Stimulated activated CD8-positive, alpha-beta memory T cell treated with anti-CD3 and anti-CD28 coated beads, Interleukin-4, amount 100 ng/mL, for 1 hour (primary cell): ENCODE results near the gene ASCL3.
"Not testable (repeated sequence)": the region's sequence is repeated elsewhere in the genome, so short reads cannot be mapped to it uniquely, and the experiment has no call there.

Experiments used
- DNase-seq, 2 donors: peaks; one replicate each; pipeline ENCODE4 v3.0.0-alpha.2; 2020; ENCODE audit warnings: low read depth in 2 of 2, low spot score in 1 of 2

ASCL3 gene

GRCh38 chr11:8942518-8943066, at the start of gene ASCL3:
Gene ASCL3 (minus strand): TSS chr11:8943016. CDS start chr11:8938161, 4,855 bp downstream.
- no peak for DNase-seq

DNA sequence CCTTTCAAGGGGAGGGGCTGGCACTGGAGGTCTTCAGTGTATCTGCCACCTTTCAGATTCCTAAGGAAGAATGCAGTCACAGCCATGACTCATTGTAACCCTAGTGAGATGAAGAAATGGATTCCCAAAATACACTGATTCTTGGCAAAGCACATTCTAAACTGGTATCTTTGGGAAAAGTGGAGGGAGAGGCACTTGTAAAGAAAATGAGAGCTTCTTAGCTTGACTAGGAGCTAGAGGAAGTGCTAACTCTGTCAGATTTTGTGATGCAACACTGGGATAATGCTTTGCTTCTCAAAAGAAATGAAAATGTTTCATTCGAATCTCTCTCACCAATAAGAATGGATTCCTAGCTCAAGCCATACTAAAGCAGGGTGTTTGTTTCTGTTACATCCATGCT, 46.6 kb upstream of the ASCL3 start:
- DNase-seq = no peak

- no peak for DNase-seq
Observed at GRCh38 chr11:8988329-8989234, 45.8 kb upstream of the ASCL3 start.

DNA sequence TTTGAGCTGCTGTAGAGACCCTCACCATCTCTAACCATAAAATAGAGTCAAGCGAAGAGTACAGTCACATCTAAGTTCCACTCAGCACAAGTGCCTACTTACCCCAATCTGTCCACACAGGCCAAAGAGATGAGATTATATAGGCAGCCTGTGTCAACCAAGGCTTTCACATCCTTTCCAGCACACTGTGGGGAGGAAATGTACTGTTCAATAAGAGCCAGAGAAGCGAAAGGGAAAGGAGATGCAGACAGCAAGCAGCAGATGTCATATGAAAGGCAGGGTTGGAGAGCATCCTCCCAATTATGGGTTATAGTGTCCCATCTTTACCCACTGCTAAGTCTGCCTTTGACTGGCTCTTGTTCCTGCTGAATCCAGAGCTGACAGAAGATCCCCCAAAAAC, 44.6 kb upstream of the ASCL3 start:
- no peak for DNase-seq

DNA sequence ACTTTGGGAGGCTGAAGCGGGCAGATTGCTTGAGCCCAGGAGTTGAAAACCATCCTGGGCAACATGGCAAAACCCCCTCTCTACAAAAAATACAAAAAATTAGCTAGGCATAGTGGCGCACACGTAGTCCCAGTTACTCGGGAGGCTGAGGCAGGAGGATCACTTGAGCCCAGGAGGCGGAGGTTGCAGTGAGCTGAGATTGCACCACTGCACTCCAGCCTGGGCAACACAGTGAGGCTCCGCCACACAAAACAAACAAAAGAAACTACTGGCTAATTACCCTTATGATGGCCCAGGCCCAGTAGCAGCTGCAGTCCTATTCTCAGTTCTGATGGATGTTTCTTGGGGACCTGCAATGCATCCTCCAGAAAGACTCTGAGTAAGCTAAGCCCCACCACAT, 44.0 kb upstream of the ASCL3 start:
- not testable (repeated sequence) for DNase-seq

- no peak for DNase-seq
Observed at GRCh38 chr11:8985462-8985861, 42.6 kb upstream of the ASCL3 start.

DNA sequence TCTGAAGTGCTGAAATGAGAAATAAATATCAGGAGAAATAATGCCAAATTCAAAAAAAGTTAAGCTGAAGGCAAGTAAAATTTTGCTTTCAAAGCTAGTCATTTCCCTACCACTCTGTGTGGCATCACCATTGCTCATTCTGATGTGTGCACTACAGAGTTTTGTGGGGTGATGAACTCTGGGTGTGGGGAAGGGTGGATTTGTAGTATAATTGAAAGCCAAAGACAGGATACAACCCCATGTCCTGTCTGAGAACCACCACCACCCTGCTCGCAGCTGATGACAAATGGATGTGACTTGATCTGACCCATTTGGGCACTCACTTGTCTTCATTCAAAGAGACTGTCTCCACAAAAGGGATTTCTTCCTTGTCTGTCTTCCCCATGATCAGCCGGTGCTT, 40.7 kb upstream of the ASCL3 start:
- no peak for DNase-seq

DNA sequence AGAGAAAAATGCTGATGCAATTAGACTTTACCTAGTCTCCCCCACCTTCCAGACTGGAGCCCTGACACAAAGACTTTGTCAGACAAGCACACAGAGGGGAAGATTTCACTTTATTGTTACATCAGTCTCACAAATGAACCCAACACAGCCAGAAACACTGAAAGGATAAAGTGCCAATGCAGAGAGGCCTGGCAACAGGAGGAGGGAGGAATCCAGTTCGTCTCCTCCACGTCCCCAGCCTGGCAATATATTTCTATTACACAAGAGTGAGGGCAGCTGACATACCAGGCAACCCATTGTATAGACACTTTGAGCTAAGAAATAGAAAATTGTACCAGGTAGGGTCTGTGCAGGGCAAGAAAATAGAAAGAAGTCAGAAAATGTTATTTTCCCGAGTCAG, 37.7 kb upstream of the ASCL3 start:
- no peak for DNase-seq

GRCh38 chr11:8979365-8979764, 36.5 kb upstream of the ASCL3 start:
- not testable (repeated sequence) for DNase-seq

GRCh38 chr11:8973121-8973520, 30.3 kb upstream of the ASCL3 start:
- DNase-seq = no peak

DNA sequence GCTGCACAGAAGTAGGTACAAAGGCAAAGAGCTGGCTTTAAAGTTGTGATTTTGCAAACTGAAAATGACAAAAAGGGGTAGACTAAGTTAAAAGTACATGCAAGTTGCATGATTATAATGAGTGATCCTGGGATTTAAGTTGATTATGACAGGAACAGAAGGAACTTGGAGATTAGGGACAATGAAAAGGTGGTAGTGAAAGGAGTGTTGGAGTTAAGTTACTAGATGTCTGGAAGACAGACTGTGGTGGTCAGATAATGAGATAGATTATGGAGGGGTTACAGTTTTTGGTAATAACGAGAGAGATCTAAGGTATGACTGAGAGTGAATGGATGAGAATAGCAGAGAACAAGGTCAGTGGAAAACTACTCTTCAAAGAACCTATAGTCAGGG, 29.1 kb upstream of the ASCL3 start:
- no peak for DNase-seq

DNA sequence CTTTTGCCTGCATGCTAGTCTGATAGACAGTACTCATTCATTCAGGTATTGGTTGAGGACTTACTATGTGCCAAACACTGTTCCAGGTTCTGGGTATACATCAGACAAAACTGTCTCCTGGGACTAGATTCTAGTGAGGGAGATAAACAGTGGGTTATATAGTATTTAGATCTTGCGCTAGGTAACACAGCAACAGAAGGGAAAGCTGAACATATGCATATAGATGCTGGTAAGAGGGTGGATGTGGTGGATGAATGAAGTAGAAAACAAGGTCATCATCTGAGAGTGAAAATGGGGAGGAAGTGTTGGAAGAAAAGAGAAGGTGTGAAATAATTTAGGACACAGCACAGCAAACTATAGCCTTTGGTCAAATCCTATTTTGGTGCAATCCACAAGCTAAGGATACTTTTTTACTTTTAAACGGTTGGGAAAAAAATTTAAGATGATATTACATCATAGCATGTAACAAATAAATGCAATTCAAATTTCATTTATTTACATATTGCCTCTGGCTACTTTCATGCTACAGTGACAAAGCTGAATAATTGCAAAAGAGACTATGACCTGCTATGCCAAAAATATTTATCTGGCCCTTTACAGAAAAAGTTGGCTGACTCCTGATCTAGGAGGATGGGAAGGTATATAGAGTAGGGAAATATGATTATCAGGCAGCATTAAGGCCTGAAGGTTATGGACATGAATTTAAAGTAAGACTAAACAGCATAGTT, 28.5 kb upstream of the ASCL3 start:
- DNase-seq = no peak

- no peak for DNase-seq
Observed at GRCh38 chr11:8967184-8967583, 24.4 kb upstream of the ASCL3 start.

DNA sequence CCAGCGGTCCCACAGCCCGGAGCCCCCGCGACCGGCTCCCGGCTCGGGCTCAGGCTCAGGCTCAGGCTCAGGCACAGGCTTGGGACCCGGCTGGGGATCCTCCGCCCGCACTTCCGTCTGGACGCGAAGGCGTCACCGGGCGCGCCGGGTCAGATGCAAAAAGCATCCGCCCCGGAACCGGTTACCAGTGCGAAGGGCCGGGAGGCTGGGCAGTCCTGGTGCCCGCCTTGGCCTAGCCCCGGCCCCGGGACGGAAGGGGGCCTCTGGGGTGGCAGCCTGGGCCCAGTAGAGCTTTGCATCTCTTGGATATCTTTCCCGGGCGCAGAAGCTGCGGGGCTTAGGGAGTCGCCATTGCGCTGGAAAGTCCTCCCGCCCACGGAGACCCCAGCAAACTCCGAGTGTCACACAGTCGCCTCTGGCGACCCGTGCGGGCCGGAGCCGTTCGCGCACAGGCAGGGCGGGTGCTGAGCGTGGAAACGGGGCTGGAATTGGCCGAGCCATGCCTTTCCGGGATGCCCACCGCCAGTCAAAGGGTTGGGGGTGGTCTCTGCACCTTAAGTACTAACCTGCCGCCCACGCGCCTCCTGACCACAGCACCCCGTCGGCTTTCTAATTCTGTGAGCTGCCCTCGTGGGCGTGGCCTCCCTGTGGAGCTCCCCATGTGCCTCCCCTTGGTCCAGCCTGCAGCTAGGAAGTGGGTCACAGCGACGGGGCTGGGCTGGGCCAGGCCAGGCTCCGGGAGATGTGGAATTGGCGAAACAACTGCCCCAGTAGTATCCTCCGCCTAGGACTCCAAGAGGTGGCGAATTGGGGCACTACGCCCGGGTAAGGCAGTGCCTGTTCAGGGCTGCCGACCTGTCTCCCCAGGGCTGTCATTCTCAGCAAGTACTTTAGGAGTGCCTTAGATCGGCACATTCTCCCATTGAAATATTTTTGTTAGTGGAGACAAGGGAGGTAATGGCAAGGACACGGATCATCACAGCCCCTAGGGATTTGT, 21.8 kb upstream of the ASCL3 start, which contains the start of gene TMEM9B:
TSS of gene TMEM9B (minus strand) at position 119 of the 997 bp plus-strand sequence. CDS start 129 bp downstream, outside the sequence.
- DNase-seq = peak; percentile 56

GRCh38 chr11:8963569-8964323, 20.9 kb upstream of the ASCL3 start:
- DNase-seq = peak; percentile 58

GRCh38 chr11:8962841-8963240, 20.0 kb upstream of the ASCL3 start:
- no peak for DNase-seq

GRCh38 chr11:8961401-8961800, 18.6 kb upstream of the ASCL3 start:
- DNase-seq = no peak

DNA sequence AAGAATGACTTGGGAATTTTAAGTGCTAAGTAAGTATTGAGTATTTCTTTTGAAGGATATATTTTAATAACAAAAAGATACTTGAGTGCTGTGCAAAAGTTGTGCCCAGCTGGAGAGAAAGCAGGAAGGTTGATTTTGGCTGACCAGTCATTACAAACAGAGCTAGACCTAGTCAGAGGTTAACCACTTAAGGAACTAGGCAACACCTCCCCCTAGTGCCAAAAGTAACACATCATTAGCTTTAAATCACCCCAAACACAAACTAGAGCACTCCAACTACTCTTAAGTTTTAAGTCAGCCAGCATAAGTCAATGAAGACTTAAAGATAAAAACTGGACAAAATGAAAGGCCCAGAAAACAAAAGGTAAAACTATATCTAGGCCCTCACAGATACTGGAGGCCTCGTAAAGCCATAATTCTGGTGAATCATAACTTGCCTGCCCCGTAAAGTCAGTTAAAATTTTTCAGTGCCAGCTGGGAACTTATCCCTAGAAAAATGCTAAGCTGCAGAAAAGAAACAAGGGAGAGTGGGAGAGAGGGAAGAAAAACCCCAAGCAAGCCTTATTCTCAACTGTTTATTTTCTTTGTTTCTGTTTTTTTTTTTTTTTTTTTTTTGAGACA, 16.8 kb upstream of the ASCL3 start:
- no peak for DNase-seq

GRCh38 chr11:8956860-8957259, 14.0 kb upstream of the ASCL3 start:
- DNase-seq = no peak

DNA sequence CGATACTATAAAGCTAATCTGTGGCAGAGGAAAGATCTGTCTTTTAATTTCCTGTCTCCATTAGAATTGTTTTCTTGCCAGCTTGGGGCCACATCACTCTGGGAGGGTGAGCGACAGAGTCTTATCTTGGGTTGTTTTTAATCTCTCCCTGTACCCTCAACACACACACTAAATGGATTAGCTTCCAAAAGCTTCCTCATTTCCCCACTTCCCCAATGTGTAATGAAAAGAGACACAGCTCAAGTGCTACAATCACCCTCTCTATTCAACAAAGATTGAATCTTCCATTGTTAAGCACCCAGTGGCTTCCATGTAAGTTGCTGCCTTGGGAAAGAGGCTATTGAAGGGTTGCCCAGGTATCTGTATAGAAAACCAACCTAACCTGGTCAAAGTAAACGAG, 6.1 kb upstream of the ASCL3 start:
- no peak for DNase-seq
